Embryonic facial prominence (tissue), 1 donor: ENCODE measurements around the gene PNPLA4.

Experiments
- DNase-seq: peaks from one replicate; pipeline ENCODE4 v3.0.0-alpha.2; 2016; ENCODE audit errors: extremely low spot score

Gene PNPLA4

GRCh38 chrX:7872042-7872441 lies 55.2 kb downstream of the PNPLA4 start:
- no peak for DNase-seq

DNA sequence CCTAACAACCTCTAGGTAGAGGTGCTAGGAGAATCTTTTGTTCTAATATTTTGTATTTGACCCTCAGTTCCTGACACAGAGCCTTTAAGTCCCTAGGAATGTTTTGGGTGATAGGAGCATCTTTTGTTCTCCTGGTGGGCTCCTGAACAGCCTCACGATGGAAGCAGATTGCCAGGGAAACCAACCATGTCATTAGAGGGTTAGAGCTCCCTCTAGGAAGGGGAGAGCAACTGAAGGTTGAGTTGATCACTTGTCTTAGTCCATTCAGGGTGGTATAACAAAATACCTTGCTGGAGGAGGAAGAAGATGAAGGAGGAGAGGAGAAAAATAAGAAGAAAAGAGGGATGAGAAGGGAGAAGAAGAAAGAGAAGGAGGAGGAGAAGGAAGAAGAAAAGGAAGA lies 75.0 kb downstream of the PNPLA4 start:
- DNase-seq, result no peak
